Stimulated activated CD4-positive, alpha-beta T cell treated with anti-CD3 and anti-CD28 coated beads, Interleukin-2, amount 100 ng/mL, for 4 hours (primary cell): Measurements from ENCODE around the gene GSTA1.
"Not testable (repeated sequence)": the region's sequence is repeated elsewhere in the genome, so short reads cannot be mapped to it uniquely, and the experiment has no call there.

Experiments used
- DNase-seq: peaks from one replicate; pipeline ENCODE4 v3.0.0-alpha.2; 2020; ENCODE audit warnings: low read depth

The GSTA1 gene

GRCh38 chr6:52808660-52809059 lies 5.0 kb upstream of the GSTA1 start:
- no peak for DNase-seq

DNA sequence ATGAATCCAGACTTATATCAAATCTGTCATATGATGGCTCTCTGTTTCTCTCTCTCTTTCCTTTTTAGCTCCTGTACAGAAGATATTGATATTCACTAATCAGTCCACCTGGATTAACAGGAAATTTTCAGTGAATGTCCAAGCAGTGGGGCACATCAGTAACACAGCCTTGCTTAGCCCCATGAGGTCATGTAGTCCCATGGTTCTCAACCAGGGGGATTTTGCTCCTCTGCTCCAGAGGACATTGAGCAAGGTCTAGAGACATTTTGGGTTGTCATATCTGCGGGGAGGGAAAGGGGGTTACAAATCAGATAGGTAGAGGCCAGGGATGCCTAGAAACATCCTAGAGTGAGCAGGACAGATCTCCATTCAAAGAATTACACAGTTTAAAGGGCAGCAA lies 810 bp downstream of the GSTA1 start:
- no peak for DNase-seq

DNA sequence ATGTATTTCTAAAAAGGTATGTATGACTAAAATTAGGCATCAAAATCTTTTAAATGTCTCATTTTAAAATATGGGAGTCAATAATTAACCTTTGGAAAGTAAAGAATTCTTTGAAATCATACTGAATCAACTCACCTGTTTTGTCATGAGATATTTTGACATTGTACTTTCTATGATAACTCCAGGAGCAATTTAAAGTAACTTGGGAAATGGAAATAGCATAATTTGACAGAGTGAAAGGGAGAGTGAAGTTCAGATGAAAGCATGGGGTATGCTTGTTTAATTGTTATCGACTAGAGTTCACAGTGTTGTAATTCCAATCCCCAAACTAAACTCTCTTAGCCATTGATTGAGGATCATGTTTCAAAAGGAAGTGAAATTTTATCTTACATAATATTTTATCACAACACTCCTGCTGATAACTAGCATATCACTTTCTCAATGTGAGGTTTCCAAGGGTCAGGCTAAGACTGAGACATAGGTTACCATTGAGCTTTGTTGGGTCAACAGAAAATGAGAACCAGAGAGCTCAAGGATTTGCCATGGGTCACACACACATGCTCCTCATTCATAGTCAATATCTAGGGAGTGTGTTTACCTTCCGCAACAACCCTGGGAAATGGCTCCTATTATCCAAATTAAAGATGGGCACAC lies 2.3 kb downstream of the GSTA1 start:
- no peak for DNase-seq

DNA sequence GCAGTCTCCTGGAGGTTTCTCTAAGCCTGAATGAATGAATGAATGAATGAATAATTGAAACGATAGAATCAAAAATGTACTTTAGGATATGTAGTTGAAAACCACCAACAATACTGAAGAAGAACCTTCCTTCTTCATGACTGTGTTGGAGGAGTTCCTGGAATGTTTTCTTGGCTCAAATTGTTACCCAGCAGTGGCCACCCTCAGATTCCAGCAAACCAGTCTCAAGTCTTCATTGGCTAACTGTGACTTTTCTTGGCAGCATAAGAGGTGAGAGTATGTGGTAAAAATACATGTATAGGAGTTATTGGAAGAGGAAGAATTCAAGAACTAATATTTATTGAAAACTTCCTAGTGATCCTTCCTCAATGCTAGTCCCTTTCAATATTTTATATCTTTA lies 4.3 kb downstream of the GSTA1 start:
- DNase-seq: not testable (repeated sequence)

- not testable (repeated sequence) for DNase-seq
Observed at GRCh38 chr6:52794366-52794765, 9.2 kb downstream of the GSTA1 start.

DNA sequence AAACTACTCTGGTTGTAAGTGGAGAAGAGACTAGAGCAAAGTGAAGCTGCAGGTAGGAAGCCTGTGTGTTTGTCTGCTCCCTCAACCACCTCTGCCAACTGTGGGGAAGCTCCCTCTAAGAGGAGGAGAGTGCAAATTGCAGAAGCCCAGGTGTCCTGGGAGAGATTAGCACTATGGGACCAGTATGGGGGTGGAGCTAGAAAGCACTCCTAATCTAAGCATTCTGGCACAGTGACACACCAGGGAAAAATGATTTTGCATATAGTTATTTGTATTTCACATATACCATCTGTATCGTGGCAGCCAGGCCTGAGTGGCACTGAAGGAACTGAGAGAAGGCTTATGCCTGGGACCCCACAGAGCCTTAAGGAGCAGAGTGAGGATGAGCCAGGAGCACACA lies 12.8 kb downstream of the GSTA1 start:
- no peak for DNase-seq

GRCh38 chr6:52789658-52790057 lies 14.0 kb downstream of the GSTA1 start:
- not testable (repeated sequence) for DNase-seq

GRCh38 chr6:52788478-52788877 lies 15.1 kb downstream of the GSTA1 start:
- DNase-seq: no peak

GRCh38 chr6:52787917-52788316 lies 15.7 kb downstream of the GSTA1 start:
- DNase-seq: no peak

DNA sequence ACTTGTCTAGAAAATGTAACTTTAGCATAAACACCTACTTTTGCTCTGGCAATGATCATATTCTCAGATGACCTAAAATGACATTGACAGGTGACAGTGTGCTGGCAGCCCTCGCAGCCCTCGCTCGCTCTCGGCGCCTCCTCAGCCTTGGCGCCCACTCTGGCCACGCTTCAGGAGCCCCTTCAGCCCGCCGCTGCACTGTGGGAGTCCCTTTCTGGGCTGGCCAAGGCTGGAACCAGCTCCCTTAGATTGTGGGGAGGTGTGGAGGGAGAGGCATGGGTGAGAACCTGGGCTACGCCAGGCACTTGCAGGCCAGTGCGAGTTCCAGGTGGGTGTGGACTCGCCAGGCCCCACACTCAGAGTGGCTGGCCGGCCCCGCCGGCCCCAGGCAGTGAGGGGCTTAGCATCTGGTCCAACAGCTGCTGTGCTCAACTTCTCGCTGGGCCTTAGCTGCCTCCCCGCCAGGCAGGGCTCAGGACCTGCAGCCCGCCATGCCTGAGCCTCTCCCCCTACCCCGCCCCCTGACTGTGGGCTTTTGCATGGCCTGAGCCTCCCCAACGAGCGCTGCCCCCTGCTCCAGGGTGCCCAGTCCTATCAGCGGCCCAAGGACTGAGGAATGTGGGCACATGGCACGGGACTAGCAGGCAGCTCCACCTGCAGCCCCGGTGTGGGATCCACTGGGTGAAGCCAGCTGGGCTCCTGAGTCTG lies 17.2 kb downstream of the GSTA1 start:
- no peak for DNase-seq

DNA sequence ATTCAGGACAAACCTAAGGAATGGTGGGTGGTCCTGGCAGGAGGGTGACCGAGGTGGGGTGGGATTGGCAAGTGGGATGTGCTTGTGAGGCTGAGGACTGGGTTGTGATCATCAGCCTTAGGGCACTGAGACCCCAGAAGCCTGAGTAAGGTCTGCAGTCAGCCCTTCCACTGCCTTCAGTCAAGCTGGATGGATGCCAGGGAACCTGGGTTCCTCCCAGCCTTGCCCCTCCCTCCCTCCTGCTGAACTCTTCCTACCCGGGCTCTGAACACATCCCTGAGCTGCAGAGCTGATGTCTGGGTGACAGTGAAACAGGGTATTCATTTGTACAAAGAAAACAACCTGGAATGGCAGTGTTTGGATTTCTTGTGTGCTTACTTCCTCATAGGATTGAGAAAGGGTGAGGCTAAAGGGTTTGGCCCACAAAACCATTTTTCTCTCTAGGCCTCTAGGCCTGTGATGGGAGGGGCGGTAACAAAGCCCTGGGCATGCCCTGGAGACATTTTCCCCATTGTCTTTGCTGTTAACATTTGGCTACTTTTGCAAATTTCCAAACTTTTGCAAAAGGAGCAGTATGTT lies 20.8 kb downstream of the GSTA1 start:
- DNase-seq: not testable (repeated sequence)

DNA sequence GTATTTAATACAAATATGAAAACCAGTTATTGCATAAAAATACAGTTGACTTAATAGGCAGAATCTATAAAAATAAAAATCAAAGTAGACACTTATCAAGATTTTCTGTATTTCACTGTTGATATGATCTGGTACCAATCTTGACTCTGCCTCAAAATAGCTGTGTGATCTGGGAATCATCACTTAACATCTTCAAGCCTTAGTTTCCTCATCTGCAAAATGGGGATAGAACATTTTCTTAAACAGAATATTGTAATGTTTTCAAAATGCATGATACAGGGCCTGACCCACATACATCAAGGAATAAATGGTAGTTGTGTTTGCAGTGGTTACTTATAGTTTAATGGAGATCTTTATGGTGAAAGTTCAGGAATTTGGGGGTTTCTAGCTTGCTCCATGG lies 21.4 kb downstream of the GSTA1 start:
- not testable (repeated sequence) for DNase-seq

DNA sequence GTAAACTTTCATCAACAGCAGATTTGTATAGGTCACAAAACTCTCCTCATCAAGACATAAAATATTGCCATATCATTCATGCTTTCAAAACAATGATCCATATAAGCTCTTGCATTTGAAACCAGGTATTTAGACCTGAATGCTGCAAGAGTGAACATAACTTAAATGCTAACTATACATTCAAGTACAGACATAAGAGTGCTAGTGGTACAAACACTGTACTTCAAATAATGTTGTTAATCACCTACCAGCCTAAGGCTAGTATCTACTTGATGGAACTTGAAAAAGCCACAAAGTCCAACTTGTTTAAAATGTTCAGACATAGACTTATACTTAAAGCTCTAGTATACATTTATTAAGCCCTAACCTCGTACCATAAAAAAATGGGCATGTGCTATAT lies 24.4 kb downstream of the GSTA1 start:
- no peak for DNase-seq

DNA sequence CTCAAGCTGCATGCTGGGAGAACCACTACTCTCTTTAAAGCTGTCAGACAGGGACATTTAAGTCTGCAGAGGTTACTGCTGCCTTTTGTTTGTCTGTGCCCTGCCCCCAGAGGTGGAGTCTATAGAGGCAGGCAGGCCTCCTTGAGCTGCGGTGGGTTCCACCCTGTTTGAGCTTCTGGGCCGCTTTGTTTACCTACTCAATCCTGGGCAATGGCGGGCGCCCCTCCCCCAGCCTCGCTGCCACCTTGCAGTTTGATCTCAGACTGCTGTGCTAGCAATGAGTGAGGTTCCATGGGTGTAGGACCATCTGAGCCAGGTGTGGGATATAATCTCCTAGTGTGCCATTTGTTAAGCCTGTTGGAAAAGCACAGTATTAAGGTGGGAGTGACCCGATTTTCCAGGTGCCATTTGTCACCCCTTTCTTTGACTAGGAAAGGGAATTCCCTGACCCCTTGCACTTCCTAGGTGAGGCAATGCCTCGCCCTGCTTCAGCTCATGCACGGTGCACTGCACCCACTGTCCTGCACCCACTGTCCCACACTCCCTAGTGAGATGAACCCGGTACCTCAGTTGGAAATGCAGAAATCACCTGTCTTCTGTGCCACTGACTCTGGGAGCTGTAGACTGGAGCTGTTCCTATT lies 26.8 kb downstream of the GSTA1 start:
- DNase-seq: not testable (repeated sequence)

- DNase-seq: not testable (repeated sequence)
Observed at GRCh38 chr6:52769399-52769798, 34.2 kb downstream of the GSTA1 start.

- DNase-seq: not testable (repeated sequence)
Observed at GRCh38 chr6:52767658-52768057, 36.0 kb downstream of the GSTA1 start.

DNA sequence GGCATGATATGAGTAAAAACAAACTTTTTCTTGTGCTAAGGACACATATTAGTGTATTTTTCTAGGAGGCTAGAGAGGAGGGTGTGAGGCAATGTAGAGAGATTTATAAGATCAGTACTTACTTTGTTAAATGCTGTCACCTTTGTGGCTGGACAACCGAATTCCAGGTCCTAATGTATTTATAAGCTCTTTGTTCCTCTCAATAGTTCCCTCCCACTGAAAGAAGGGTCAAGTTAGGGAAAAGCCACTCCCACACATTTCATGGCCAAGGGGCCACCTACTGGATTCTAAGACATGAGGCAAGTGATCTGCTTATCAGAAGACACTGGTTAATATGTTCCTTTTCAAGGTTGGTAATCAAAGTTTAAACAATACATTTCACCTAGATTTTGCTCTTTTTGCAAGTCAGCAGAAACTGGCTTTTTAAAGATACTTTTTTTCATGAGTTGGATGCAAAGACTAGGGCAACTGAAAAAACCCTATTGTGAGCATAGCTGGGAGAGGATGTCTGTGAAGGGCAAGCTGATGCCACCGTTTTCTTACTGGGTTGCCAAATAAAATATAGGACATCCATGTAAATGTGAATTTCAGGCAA lies 40.2 kb downstream of the GSTA1 start, which contains the start of gene GSTA2:
Gene GSTA2 (minus strand): TSS at position 154 of the 595 bp plus-strand sequence. CDS start 5,528 bp downstream, outside the sequence.
- DNase-seq: not testable (repeated sequence)

- not testable (repeated sequence) for DNase-seq
Observed at GRCh38 chr6:52761673-52762491, 41.7 kb downstream of the GSTA1 start.

- DNase-seq: no peak
Observed at GRCh38 chr6:52760105-52760765, 43.4 kb downstream of the GSTA1 start.

DNA sequence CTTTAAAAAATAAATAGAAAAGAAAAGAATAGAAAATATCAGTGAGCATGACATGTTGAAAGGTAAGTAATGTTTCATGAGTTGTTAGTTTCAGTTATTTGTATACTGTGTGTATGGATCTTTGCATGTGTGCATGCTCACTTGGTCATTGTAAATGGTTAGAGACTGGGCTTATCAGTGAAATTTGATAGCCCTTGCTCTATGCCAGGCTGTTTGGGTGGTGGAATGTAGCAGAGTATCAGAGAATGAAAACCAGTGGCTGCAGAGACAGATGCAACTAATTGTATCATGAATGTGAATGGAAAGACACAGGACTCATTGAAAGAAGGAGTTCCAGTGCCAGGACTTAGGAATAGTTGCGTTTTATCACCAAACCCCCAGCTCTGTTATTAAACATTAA lies 44.5 kb downstream of the GSTA1 start:
- no peak for DNase-seq
